Choroid plexus epithelial cell (primary cell): Measurements from ENCODE around the gene ZNF689.
A peak's percentile ranks its signal among the peaks of the same experiment; 100 is the strongest.
"Not testable (repeated sequence)": the region's sequence is repeated elsewhere in the genome, so short reads cannot be mapped to it uniquely, and the experiment has no call there.

ENCODE experiments used
- DNase-seq: peaks from one replicate; pipeline ENCODE4 v3.0.0-alpha.2; 2010; ENCODE audit warnings: low read depth
- H3K4me3 ChIP-seq: 2 replicates; pipeline ENCODE4 v1.5.1; 2011; ENCODE audit warnings: low read depth, mild to moderate bottlenecking, control low read depth, low read length, moderate library complexity
- CTCF ChIP-seq: conservative IDR thresholded peaks from 2 replicates; pipeline ENCODE4 v1.5.1; 2011; ENCODE audit warnings: low read depth, mild to moderate bottlenecking, control low read depth, inconsistent platforms, low read length, moderate library complexity

The ZNF689 gene

GRCh38 chr16:30601966-30602365 lies 8.2 kb downstream of the ZNF689 start:
- H3K4me3 ChIP-seq = no peak overlapping the region
- TF ChIP-seq CTCF = no peak
- DNase-seq = no peak

- no peak for DNase-seq
- H3K4me3 ChIP-seq = no peak overlapping the region
- no peak for TF ChIP-seq CTCF
These were observed 9.3 kb downstream of the ZNF689 start for GRCh38 chr16:30600929-30601328.

GRCh38 chr16:30600215-30600614 lies 10.0 kb downstream of the ZNF689 start:
- TF ChIP-seq CTCF = no peak

GRCh38 chr16:30592871-30593270 lies 17.3 kb downstream of the ZNF689 start:
- H3K4me3 ChIP-seq = no peak overlapping the region
- no peak for TF ChIP-seq CTCF
- no peak for DNase-seq

More at GRCh38 chr16:30600215-30600614, 10.0 kb downstream of the ZNF689 start:
- no peak for DNase-seq
- H3K4me3 ChIP-seq = no peak overlapping the region

- H3K4me3 ChIP-seq, DNase-seq: not testable (repeated sequence)
These were observed 19.3 kb downstream of the ZNF689 start for GRCh38 chr16:30590869-30591268.

- H3K4me3 ChIP-seq, DNase-seq: not testable (repeated sequence)
These were observed 20.6 kb downstream of the ZNF689 start for GRCh38 chr16:30589582-30589981.

- no peak overlapping the region for H3K4me3 ChIP-seq
- DNase-seq = no peak
- TF ChIP-seq CTCF = no peak
These were observed 21.5 kb downstream of the ZNF689 start for GRCh38 chr16:30588651-30589050.

GRCh38 chr16:30585400-30586191 lies 24.6 kb downstream of the ZNF689 start, which contains the start of gene ZNF785:
TSS of gene ZNF785 (minus strand) at chr16:30585697. CDS start at chr16:30585611, 86 bp downstream.
- TF ChIP-seq CTCF = no peak
- H3K4me3 ChIP-seq = peak within 1 kb of the TSS; percentile 85
- peak; percentile 99 for DNase-seq
